Measurements from ENCODE around the gene DCDC2B. TPM values are rescaled to one million over a fixed set of nuclear protein-coding genes. Genes with fewer than 3 reads are reported as not detected.
"Not testable (repeated sequence)": the region's sequence is repeated elsewhere in the genome, so short reads cannot be mapped to it uniquely, and the experiment has no call there.

DCDC2B gene
- not detected for total RNA-seq

DNA sequence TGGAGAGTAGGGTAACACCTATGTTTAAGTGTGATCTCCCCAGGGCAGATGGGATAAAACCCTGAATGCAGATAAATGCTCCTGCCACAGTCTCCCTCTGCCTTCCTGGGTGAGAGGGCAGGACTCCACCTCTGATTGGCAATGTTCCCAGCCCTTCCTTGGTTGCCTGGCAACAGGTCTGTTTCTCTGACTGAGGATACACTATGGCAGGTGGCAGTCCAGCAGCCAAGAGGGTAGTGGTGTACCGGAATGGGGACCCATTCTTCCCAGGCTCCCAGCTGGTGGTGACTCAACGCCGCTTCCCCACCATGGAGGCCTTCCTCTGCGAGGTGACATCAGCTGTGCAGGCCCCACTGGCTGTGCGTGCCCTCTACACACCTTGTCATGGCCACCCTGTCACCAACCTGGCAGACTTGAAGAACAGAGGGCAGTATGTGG lies at the start of gene DCDC2B:
Gene DCDC2B, plus strand, starts transcription at position 199 of the 438 bp plus-strand sequence. Its CDS starts 5 bp downstream, at position 204.
- DNase-seq (ENCODE audit: low spot score), result peak; percentile 88

DNA sequence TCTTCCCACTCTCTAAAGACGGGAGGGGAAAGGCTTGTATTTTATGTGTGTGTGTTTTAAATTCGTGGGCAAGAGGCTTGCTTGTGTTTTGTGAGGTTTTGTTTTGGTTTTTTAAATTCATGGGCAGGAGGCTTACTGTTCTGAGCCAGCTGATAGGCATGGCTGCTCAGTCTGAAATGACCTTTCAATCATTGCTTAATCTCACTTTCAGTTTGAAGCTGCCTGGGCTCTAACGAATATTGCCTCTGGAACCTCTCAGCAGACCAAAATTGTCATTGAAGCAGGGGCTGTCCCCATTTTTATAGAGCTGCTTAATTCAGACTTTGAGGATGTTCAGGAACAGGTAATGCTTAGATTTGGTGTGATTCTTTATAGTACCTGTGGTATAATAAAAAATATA lies 49.7 kb upstream of the DCDC2B start:
- no peak for DNase-seq (ENCODE audit: low spot score)

DNA sequence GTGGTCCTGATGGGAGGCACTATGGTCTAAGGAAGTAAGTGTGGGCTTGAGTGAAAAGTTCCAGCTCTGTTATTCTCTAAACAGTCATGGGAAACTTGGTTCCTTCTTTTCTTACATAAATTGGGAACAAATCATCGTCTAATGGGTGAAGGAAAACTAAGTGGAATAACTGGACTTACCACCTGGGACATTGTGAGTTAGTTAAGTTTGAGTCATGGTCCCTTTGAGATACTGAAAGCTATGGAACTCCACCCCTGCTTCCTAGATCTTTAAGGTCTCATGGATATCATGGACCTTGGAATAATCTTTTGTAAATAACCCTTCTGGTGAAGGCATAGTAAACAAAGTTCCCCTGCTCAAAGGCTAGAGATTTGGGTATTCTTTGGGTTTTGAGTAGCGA lies 45.5 kb upstream of the DCDC2B start:
- DNase-seq (ENCODE audit: low spot score), result no peak

DNA sequence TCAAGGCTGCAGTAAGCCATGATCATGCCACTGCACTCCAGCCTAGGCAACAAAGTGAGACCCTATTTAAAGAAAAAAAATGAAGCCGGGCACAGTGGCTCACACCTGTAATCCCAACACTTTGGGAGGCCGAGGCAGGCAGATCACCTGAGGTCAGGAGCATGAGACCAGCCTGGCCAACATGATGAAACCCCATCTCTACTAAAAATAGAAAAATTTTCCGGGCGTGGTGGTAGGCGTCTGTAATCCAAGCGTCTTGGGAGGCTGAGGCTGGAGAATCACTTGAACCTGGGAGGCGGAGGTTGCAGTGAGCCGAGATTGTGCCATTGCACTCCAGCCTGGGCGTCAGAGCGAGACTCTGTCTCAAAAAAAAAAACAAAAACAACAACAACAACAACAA lies 43.3 kb upstream of the DCDC2B start:
- not testable (repeated sequence) for DNase-seq (ENCODE audit: low spot score)

DNA sequence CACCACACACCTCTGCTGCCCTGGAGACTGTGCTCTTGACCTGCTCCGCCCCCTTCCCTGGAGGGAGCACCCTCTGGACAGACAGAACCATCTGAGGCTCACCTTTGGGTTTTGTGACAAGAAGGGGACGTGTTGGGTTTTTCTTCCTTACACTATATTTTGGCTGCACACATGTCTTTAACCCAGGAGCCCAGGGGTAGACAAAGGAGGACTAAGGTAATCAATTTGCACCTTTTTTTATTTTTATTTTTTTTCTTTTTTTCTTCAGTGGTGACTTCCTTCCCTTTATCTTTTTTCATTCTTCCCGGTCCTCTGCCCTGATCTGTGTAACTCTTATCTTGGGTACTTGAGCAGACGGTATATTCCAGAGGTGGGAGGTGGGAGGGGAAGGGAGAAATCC lies 37.9 kb upstream of the DCDC2B start:
- no peak for DNase-seq (ENCODE audit: low spot score)

DNA sequence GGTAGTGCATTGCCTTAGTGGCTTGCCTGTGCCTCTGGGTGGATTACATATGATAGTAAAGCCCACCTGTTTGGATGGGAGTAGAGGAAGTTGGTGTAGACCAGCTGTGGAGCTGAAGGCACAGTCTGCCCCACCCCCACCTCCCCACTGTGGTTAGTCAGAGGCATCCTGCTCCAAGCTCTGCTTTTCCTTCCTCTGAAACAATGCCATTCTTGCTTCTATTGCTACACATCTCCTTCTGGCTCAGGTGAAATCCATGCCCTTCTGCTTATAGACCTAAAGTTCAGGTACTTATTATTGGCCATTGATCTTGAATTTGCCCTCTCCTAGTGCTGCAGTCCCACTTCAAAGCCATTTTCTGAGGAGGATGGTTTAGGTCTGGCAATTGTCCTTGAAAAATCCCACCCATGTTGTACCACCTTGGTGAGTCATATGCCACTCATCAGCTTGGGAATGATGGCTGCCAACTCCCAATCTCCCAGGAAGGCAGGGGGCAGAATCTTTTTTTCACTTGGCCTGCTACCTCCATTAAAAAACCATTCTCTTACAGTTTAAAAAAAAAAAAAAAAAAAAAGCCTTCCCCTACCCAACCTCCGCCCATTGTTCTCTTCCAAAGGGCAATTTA lies 36.2 kb upstream of the DCDC2B start:
- no peak for DNase-seq (ENCODE audit: low spot score)

DNA sequence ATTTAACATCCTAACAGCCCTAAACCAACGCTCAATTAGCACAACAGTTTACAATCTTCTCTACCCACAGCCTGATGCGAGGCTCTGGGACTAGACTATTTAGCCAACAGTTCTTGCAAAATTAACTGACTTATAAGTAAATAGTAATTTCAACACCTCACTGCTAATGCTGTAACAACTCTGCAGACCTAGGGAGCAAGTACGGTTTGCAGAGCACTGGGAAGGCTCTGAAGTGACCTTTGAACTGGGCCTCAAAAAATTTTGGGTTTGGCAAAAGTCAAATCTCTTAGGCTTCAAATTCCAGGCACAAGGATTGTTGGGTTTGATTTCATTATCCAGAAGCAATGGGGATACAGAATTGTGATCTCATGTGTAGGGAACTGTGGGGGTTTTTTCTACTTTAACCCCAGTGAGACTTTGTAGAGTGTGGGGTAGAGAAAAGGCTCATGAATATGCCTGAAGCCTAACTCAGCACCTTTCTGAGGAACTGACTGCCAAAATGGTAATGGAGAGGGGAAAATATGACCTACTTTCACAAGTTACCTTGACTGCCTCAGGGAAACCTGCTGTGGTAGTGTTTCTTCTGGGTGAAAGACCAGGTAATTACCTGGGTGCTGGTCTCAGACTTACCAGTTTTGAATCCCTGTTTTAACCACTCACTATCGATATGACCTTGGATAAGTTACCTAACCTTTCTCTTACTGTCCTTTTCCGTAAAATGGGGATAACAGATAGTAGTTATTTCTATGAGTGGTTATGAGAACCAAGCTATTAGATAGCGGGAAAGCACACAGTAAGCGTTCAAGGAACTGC lies 30.3 kb upstream of the DCDC2B start:
- no peak for DNase-seq (ENCODE audit: low spot score)

DNA sequence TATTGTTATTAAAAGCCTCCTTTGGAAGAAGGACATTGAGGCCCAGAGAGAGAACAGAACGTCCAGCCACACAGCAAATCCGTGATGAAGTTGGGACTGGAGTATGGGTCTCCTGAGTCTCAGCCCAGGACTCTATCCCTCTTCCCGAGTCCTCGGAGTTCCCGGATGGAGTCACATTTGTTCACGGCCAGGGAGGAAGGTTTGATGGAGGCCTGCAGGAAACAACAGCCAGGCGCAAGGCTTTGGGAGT lies 29.8 kb upstream of the DCDC2B start:
- DNase-seq (ENCODE audit: low spot score), result no peak

DNA sequence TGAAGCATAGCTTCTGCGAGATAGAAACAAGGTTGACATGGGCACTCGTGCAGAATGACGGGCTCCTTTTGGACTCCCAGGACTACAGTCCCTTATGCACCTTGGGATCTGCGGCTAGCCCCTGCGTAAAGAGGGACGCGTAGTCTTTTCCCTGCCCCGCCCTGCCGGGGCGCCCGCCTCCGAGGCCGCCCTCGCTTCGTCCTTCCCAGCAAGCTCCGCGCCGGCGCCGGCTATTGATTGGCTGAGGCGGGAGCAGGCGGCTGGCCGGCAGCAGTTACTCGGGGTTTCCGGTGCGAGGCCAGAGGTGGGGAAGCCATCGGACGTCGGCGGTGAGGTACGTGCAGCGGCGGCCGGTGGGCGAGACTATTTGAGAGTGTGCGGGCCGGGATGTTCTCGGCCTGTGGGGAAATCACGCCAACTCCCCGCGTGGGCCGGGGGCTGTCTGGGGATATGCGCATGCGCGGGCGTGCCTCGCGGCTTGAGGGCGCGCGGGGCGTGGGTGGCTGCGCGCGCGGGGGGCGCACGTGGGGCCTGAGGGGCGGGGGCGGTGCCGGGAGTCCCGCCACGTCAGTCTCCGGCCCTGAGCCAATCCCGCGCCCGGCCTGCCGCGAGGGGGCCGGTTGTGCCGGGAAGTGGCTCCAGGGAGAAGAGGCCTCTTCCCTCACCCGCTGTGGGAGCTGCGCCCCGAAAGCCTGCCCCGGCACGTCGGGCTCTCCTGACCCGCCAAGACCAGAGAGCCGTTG lies 29.3 kb upstream of the DCDC2B start, which contains the start of gene TXLNA:
Gene TXLNA, plus strand, starts transcription at position 233 of the 743 bp plus-strand sequence. CDS start 671 bp downstream, outside the sequence.
- peak; percentile 92 for DNase-seq (ENCODE audit: low spot score)

DNA sequence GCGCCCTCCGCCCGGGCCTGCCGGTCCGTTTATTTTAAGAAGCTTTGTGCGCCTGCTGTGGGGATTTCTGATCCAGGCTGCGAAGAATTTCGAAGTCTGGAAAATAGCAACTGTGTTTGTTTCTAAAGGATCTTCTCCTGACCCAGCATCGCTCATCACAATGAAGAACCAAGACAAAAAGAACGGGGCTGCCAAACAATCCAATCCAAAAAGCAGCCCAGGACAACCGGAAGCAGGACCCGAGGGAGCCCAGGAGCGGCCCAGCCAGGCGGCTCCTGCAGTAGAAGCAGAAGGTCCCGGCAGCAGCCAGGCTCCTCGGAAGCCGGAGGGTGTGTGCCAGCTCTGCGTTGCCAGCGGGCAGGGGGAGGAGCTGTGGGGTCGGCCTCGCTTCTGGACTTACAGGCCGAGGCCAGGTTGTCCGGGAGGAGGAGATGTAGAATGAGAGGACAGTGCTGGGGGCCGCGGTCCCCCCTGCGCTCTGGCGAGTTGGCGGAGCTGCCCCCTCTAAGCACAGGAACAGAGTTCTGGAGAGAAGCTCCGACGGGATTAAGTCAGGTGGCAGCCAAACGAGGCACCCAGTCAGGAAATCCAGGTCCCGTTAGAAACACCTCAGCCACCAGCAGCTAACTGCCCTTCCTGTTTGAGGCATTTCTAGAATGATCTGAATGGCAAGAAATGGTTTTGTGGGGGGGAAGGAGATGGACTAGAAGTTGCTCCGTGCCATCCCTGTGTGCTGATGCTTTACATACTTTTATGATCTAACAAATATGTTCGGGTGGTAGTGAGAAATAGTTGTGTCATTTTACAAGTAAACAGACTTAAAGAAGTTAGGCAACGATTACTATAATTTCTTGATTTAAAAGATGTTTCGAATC lies 28.5 kb upstream of the DCDC2B start:
- DNase-seq (ENCODE audit: low spot score), result no peak

DNA sequence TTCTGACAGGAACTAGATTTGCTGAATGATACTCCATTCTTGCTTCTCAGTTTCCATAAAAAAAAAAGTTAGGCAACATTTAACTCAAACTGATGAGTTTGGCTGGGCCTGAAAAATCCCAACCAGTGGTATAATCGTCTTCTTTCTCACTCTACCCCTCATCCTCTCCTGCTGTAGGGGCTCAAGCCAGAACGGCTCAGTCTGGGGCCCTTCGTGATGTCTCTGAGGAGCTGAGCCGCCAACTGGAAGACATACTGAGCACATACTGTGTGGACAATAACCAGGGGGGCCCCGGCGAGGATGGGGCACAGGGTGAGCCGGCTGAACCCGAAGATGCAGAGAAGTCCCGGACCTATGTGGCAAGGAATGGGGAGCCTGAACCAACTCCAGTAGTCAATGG lies 27.8 kb upstream of the DCDC2B start:
- no peak for DNase-seq (ENCODE audit: low spot score)

DNA sequence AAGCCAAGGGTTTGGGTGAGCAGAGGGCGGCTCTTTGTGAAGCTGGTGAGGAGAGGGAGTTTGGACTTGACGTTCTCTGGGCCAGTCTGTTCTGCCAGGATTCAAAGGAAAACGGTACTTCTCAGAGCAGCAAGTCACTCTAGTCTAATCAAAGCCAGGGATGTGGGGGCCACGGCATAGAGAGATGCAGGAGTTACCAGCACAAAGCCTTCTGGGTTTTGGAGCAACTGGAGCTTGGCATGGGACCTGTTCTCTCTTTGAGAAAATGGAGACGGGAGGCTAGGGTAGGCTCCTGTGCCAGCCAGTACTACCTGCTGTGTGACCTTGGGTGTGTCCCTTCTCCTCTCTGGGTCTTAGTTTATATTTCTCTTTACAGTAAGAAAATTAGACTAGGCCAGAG lies 27.3 kb upstream of the DCDC2B start:
- DNase-seq (ENCODE audit: low spot score), result no peak

DNA sequence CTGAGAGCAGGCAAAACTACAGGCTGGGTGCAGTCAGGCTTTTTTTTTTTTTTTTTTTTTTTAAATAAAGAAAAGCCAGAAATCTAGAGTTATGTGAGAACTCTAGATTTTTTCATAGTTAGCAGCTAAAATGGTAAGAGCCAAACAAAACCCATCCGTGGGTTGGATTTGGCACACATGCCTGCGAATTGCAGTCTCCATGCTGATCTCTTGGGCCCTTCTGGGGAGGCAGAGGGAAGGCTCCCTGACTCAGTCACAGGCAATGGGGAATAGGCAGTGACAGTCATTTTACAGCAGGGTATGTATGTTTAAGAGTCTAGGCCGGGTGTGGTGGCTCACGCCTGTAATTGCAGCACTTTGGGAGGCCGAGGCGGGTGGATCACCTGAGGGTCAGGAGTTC lies 26.8 kb upstream of the DCDC2B start:
- DNase-seq (ENCODE audit: low spot score), result no peak

DNA sequence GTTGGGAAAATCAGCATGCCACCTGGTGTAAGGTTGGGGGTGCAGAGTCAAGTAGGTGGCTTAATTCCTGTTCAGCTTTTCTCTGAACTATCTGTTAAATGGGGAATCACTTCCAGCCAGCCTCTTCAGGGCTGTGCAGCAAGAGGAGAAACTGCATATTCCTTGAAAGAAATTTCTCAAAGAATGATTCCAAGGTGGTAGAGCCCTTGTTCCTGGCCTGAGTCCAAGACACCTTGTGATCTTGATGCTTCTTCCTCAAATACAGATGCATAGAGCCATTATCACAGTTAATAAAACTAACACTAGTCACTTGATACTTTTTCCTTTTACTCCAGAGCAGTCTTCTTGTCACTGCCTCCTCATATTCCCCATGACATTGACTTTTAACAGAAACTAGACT lies 24.2 kb upstream of the DCDC2B start:
- DNase-seq (ENCODE audit: low spot score), result no peak

DNA sequence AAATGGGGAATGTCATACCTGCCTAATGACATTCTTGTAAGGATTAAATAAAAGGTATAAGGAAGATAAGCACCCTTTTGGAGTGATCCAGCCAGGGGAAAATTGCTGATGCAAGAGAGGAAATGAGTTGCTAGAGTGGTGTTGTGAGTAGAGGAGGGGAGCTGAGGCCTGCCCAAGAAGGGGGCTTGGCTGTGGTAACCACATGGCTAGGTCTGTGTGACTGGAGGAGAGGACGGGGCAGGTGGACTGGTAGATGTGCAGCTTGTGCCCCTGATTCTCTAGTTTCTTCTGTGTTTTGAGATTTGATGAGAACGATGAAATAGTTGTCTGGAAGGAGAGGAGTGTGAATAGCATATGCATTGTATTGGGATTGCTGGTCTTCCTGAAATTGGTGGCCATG lies 22.8 kb upstream of the DCDC2B start:
- DNase-seq (ENCODE audit: low spot score), result no peak

DNA sequence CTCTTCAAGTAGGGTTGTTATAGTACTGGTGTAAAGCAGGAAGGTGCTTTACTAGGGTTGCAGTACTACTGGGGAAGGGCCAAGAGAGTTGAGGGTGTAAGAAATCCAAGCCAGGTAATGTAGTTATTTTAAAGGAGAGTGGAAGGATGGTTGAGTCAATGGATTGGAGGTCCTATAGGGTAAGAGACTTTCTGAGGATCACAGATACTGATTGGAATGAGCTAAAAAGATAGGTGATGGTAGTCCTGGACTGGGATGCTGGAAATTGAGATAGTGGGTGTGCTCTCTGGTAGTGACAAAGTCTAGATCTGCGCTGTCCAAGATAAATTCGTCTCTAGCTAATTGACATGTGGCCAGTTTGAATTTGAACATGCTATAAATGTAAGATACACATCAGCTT lies 22.4 kb upstream of the DCDC2B start:
- DNase-seq (ENCODE audit: low spot score), result no peak

DNA sequence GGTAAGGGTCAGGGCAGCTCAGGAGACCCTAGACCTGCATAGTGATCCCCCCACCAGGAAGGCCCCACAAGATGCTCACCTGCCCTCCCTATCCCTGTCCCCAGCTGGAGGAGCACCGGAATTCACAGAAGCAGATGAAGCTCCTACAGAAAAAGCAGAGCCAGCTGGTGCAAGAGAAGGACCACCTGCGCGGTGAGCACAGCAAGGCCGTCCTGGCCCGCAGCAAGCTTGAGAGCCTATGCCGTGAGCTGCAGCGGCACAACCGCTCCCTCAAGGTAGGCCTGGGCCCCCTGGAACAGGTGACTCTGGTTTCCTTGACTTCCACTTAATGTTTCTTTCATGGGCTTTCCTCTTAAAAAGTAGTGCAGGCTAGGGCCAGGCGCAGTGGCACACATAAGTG lies 21.0 kb upstream of the DCDC2B start:
- no peak for DNase-seq (ENCODE audit: low spot score)

DNA sequence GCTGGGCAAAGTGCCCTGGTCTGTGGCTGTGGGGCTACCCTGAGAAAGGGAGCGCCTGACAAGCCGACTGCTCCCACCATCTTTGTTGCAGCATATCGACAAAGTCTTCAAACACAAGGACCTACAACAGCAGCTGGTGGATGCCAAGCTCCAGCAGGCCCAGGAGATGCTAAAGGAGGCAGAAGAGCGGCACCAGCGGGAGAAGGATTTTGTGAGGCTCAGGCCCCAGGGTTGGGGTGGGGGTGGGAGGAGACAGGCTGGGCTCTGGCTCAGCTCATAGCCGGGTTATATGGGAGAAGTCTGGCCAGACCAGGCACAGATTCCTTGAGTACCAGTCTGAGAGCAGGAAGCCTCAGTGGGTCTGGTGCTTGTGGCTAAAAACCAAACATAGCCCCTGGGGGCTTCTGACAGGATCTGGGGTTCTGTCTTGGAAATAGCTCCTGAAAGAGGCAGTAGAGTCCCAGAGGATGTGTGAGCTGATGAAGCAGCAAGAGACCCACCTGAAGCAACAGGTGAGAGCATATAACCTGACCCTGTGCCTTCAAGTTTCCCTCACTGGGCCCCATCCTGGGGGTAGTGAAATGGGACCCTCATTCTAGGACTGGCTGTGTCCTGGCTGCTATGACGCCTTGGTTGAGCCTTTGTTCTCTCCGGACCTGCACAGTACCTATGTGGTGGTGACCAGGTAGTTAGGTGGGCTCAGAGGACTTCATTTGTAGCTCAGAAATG lies 16.5 kb upstream of the DCDC2B start:
- DNase-seq (ENCODE audit: low spot score), result no peak

DNA sequence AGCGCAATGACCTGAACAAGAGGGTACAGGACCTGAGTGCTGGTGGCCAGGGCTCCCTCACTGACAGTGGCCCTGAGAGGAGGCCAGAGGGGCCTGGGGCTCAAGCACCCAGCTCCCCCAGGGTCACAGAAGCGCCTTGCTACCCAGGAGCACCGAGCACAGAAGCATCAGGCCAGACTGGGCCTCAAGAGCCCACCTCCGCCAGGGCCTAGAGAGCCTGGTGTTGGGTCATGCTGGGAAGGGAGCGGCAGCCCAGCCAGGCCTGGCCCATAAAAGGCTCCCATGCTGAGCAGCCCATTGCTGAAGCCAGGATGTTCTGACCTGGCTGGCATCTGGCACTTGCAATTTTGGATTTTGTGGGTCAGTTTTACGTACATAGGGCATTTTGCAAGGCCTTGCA lies 13.9 kb upstream of the DCDC2B start:
- no peak for DNase-seq (ENCODE audit: low spot score)

DNA sequence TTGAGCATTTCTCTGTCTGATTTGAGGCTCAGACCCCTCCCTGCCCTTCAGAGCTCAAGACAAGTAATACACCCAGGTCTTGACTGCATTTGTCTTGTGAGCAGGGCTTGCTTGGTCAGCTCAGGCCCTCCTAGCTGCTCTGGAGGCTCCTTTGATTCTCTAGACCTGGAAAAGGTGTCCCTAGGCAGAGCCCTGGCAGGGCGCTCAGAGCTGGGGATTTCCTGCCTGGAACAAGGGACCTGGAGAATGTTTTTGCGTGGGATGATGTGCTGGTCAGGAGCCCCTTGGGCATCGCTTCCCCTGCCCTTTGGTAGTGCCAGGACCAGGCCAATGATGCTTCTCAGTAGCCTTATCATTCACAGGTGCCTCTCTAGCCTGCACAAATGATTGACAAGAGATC lies 13.4 kb upstream of the DCDC2B start:
- no peak for DNase-seq (ENCODE audit: low spot score)
